HL-60/S4 treated with retinoic acid at 250 ng/mL for 4 days and 3 days (cell line): ENCODE results near the gene TNK2.

Experiments
- in situ Hi-C: fragments of 300-500 bp; cut with MboI; formaldehyde crosslinking; loops from 2 replicates; pipeline ENCODE4 v1.7.0; 2022; ENCODE audit warnings: low sequenced_read_pairs

TNK2 gene

DNA sequence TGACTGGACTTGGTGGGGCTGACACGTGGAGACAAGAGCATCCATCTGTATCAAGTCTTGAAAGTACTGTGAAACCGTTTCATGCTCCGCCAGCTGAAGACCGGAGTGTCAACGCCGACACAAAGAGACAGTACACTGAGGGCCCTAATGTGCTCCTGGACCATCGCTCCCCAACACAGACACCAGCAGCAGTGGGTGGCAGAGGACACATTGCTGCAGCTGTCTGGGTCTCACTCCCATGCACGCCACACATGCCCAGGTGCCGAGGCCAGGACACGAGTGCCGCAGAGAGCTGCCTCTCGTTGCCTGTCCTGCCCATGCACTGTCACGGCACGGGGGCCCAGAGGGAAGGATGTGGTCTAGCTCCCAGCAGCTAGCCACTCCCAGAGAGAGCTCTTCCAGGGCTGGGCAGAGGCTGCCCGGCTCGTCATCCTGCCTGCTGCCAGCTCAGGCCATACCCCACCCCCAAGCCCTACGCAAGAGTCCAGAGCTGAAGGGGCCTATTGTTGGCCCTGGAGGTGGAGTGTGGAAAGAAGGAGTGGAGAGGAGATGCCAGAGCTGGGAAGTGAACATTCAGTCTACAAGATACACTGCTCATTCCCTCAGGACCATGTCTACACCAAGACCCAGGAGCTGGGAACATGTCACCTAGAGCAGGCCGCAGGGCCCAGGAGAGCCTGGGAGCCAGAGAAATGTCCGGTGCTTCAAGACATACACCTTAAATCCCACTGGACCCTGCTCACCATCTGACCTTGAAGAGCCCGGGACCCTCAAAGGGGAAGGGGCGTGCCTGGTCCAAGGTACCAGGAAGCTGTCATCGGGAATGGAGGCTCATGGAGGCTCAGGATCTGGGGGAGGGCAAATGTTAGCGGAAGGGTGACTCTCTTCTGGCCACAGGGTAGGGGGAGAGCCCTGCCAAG, 7.7 kb downstream of the TNK2 start:
- in situ Hi-C loops: no loop called here

DNA sequence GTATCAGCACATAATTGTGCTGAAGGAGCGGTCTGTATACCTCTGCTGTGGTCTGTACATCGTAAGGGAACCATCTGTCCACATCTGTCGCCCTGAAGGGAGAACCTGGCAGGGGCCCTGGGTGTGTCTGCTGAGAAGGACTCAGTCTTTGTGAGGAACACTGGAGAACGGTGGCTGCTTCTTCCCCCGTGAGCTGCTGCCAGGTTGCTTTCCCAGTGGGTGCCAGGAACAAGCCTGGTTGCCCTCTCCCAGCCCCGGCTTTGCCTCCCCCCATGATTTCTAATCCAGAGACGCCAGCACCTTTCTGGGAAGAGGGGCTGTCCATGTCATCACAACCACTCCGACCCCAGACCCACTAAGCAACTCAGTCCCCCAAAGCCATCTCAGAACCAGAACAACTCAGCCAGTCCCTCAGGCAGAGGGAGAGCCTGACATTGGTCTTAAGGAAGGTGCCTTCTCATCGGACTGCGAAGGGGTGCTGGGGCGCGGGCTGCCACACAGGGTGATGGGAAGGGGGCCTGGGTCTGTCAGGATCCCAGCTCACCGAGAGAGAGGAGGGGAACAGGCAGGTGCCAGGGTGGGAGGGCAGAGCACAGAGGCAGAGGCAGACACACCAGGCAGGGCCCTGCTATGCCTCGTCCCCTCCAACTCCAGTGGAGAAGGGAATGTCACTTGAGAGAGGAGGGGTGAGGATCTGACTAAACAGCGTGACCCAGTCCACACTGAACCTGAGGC, 8.5 kb downstream of the TNK2 start:
- in situ Hi-C loops: no loop called here

DNA sequence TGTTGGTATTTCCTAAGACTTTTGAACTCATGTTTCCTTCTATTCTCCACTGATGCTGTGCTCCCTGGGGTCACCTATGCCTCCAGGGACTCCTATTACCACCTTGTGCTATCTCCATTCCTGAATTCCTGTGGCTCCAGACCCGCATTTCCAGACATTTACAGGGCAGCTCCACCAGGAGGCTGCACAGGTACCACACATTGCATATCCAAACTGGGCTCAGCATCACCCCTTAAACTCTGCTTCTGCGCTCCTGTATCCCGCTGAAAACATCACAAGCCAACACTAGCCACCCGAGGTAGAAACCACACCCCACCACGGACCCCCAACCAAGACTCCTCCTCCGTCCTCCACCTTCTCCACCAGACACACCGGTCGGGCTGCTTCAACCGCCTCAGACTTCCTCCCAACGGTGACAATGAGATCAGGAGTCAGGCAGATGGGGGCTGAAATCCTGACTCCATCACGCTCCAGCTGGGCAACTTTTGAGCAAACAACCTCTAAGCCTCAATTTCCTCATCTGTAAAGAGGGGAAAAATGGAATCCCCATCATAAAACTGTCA, 10.4 kb downstream of the TNK2 start:
- in situ Hi-C loops: no loop called here

DNA sequence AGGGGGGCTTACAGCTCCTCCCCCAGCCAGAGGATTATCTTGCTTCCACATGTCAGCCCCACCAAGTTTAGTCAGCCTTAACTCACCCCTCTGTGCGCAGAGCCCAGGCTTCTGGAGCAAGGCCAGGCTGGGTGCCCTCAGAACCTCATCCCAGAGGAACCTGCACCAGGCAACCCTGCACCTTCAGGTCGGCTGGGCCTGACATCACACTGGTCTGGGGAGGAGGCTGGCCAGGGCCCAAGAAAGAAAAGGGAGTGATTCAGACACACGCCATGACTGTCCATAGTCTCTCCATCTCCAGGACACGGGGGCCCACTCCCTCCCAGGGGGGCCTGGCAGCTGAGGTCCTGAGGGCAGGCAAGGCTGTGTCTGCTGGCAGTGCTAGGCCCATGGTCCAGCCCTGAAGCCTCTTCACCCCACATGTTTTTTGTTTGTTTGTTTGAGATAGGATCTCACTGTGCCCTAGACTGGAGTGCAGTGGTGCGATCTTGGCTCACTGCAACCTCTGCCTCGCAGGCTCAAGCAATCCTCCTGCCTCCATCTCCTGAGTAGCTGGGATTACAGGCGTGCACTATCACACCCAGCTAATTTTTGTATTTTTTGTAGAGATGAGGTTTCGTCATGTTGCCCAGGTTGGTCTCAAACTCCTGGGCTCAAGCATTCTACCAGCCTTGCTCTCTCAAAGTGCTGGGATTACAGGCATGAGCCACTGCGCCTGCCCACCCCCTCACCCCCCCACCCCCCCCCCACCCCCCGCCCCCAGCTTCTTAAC, 11.1 kb downstream of the TNK2 start:
- in situ Hi-C loops: no loop called here

DNA sequence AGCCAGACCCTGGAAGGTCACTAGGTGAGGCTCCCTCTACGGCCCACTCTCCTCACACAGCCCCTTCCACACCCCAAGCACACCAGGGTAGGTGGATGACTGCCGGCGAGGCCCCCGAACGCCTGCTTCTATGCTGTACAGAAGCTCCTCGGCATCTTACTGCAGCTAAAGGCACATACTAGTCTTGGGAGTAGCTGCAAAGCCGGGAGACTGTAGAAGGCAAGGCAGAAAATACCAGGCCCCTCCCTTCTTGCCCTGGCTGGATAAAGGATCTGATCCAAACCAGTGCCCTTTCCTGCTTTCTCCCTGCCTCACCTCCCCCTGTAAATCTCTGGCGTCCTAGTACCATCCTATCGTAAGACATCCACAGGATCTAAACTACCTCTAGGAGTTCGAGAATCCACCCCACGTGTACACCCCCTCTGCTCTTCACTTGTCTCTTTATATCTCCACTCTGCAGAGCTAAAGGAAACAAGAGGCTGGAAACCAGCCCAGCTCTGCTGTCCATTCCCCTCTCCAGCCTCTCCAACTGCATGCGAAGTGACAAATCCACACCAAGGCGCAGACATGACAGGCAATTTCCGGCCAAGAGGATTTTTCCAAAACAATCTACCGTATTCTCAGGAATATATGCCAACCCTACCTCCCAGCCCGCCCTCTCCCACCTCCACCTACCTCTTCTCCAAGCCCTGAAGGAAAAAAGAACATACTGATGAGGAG, 11.8 kb downstream of the TNK2 start:
- in situ Hi-C loops: no loop called here

DNA sequence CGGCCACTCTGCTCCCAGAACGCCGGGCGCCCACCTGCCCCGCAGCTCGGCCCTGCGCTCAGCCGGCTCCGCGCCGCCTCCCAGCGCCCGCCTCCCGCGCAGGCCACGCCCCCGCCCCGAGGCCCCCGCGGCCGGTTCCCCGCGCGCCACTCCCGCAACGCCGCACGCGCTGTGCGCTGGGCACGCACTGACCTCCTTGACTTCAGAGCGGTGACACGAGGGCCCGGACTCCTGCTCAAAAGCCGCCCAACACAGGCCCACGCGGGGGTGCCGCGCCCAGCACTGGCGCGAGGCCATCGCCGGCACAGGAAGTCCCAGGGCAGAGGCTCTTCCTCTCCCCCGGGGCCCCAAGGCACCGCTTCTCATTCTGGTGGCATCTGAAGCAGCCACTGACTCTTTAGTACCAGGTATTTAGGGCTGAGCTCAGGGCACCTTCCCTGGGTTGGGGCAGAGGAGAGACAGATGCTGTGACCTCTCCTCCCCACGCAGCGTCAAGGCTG, 12.4 kb downstream of the TNK2 start:
- in situ Hi-C loops: no loop called here

DNA sequence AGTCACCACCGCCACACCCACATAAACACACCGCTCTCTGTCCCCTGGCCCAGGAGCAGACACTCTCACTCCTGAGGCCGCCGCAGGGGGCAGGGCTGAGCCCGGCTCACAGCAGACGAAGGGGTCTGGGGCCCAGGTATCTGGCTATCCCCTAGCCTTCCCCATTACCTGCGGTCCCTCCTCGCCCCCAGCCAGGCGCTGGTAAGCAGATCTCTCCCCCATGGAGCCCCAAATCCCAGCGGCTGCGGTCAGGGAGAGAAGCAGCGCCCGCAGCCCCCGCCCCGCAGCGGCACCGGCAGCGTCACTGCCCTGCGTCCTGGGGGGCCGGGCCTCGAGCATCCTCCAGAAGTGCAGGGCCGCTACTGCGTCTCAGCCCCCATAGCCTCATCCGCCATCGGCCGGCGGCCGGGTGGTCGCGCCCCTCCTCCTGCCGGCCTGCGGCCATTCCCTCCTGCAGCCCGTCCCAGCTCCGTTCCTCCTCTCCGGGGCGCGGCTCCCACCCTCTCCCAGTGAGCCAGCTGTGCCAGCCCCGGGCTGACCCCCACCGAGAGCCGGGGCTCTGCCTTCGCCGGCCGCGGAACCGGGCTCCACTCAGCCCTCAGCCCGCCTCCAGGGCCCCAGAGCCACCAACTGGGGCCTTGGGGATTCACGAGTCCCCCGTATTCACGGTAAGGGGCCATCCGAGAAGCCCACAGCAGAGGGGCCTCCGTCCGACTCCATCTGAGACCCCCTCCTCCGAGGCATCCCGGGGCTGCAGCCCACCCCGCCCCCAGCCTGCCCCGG, 13.1 kb downstream of the TNK2 start:
- in situ Hi-C loops: no loop called here

DNA sequence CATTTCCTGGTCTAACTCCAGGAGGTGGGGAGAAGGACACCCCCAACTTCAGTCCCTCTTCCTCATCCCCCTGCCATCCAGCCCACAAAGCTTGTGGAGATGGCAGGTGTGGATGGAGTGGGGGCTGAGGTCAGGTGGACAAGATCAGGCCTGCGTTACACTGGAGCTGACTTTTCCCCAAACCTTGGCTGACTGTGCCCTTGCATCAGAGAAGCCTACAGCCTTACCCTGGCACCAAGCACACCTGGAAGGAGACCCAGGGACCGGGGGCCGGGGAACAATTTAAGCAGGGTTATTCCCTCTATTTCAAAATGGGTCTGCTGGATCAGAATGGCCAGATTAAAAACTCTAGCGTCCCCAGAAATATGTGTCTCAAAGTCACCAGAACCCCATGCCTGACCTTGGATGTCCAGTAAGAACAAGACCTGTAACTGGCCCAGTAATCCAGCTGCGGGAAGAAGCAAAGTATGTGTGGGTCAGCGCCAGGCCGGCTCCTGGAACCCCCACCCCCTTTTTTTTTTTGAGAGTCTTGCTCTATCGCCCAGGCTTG, 14.4 kb downstream of the TNK2 start:
- in situ Hi-C loops: no loop called here

DNA sequence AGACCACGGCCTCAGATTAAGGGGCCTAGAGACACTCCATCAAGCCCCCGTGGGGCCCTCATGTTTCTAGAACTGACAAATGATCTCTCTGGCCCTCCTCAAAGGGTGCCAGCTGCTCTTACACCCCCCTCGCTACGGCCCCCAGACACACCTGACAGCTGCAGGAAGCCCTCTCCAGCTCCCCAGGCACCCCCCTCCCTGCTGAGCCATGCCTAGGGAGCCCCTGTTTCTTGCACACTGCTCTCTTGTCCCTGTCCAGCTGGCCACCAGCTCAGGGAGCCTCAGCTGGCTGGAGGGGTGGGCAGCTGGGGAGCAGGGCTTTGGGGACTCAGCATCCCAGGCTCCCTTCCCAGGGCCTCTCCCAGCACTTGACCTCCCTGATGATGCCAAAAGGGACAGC, 14.8 kb downstream of the TNK2 start:
- in situ Hi-C loops: no loop called here

DNA sequence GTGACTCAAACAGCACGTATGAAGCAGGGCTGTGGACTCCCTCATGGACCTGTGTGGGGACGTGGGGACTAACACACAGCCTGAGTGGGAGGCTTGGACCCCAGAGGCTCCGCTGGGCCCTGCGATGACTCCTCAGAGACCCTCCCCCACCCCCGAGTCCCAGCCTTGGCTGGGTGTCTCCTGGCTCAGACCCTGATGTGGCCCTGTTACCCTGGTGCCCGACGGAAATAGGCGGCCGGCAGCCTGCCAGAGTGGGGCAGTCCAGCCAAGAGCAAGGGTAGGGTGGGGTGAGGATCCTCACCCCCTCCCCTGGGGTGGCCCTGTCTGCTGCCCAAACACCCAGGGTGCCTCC, 15.3 kb downstream of the TNK2 start:
- in situ Hi-C loops: no loop called here

DNA sequence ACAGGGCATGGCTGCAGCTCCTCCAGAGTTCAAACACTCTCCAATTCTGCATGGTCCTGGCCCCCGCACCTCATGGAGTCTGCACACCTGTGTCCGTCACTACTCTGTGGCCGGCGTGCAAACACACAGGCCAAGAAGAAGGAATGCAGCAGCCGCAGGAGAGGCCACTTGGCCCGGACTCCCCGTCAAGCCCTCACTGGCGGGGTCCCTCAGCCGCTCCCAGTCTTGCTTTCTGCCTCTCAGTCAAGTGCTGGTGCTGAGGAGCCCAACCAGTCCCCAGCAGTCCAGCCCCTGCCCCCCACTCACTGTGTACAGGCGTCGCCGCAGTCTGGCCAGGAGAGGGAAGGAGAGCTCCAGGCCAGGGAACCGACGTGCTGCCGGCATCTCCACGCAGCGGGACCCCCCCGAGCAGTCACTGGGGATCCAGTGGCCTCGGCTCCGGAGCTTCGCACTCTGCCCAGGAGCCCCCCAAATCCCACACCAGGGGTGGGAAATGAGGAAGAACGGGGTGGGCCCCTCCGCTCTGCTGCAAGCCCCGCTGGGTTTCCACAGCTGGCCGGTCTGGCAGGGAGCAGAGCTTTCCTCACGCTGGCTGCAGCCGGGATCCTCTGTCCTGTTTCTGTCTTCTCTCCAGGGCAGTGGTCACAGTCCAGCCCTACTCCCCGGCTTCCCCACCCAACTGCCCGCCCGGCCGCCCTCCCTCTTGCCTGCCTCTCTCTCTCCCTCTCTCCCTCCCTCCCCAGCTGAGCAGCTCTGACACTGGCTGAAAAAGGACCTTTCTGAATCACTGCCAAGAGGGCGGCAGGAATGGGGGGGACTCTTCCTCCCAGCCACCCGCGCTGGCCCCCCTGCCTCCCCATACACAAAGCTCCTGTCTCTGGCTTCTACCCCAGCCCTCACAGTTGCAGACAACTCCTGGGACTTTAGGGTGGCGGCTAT, 16.0 kb downstream of the TNK2 start:
- in situ Hi-C loops: no loop called here

DNA sequence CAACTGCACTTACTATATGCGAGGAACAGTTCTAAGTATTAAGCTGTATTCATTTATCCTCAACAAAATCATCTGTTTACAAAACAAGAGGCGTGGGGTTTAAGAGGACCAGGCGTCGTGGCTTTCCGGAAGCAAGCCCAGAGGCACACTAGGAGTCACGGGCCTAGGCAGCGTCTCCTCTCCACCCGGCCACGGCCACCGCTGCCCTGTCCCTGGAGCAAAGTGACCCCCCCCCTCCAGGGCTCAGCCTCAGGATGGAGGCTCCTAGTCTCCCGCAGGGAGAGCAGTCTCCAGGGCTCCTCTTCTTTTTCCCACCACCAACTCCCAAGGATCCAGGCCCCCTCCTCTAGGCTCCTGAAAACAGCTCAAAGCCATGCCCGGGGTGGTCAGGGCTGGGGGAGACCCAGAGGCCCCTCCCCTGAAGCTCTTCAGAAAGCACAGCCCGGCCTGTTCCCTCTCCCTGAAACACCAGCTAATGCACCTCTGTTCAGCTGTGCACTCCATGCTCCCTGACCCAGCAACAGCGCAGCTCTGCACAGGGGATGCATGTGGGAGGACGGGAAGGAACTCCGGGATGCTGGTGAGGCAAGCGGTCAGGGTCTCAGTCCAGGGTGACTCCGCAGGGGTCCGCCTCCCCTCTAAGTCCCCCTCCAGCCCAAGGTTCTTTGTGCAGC, 16.8 kb downstream of the TNK2 start:
- in situ Hi-C loops: no loop called here

DNA sequence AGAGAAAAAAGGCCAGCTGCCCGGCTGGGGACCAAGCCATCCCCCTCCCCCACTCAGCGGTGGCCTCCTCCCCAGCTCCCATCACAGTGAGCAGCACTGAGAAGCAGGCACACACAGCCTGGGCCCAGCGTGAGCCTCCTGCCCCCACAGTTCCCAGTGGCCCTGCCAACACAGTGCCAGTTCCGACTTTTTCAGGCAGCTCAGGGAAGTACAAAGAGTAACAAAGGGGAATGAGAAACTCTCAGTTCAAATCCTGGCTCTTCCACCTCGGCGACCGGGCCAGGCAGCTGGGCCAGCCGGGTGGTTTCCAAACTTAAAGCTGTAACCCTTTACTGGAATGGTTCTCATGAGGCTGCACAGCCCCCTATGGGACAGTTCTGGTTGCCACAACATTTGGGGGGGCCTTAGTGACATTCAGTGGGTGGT, 18.5 kb downstream of the TNK2 start:
- in situ Hi-C loops: no loop called here

DNA sequence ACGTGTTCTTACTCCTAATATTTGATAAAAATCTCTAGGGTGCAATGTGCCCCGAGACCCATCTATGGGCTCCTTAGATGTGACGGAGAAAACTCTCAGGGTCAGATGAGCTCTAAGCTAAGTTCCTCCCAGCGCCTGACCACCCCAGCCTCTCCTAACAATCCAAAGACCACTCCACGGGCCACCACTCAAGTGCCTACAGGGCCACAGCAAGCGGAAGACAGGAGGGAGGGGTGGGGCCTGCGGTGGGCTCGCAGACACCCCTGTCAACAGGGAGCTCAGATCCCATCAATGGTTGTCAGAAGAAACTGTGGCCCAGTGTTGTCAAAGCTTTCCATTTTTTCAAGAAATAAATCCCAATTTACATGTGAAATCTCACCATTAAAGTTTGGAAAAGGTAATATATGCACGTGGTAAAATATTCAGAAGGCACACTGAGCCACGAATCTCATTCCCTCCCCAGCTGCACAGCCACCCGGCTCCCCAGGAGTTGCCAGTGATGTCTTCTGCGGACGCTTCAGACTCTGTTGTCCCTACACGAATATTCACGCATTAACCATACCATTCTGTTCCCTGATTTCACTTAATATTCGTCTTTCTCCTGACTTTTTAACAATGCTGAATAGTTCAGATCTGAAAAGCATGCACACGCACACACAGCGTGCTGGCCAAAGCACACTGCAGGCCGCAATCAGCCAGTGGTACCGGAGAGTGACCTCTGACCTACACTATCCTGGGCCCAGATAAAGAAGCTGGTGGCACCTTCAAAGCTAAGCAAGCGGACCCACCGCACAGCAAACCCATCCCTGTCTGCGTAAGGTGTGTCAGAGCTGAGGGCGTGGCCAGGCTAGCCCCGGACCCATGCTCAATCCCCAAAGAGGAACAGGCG, 19.1 kb downstream of the TNK2 start:
- in situ Hi-C loops: no loop called here

DNA sequence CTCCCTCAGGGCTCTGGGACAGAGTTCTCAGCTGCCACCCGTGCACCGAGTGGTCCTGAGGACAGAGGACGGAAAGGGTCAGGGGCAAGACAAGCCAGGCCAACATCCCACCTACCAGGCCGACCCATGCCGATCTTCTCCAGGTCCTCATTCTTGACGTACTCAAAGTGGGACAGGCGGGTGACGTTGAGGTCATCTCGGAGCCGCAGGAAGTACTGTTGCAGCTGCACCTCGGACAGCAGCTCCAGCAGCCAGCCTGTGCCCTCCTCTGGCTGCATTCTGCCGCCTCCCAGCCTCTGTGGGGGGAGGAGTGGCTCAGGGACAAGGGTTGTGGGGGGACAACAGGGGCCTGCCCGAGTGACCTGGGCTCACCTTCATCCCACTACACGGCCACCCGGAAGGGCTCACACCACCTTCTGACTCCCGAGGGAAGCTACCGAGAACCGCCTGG, 20.0 kb downstream of the TNK2 start:
- in situ Hi-C loops: no loop called here

DNA sequence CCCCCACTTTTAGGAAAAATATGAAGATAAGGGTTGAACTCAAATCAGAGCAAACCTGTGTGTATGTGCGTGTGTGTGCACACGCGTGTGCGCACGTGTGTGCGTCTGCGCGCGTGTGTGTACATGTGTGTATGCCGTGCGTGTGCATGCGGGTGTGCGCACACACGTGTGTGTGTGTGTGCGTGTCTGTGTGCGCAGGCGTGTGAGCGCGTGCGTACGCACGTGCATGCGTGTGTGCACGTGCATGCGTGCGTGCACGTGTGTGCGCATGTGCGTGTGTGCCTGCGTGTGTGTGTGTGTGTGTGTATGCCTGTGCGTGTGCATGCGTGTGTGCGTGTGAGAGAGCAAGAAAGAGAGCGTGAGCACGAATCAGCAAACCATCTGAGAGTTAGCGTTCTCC, 20.7 kb downstream of the TNK2 start:
- in situ Hi-C loops: no loop called here
